ENCODE data around the gene PABPN1. TPM values are rescaled to one million over a fixed set of nuclear protein-coding genes. Genes with fewer than 3 reads are reported as not detected.

The PABPN1 gene
- total and polyA plus RNA-seq, 2 of the 13 experiments (the other 11 are each of a cell fraction or from before 2014, with no cell fraction given): 233 to 524 TPM

DNA sequence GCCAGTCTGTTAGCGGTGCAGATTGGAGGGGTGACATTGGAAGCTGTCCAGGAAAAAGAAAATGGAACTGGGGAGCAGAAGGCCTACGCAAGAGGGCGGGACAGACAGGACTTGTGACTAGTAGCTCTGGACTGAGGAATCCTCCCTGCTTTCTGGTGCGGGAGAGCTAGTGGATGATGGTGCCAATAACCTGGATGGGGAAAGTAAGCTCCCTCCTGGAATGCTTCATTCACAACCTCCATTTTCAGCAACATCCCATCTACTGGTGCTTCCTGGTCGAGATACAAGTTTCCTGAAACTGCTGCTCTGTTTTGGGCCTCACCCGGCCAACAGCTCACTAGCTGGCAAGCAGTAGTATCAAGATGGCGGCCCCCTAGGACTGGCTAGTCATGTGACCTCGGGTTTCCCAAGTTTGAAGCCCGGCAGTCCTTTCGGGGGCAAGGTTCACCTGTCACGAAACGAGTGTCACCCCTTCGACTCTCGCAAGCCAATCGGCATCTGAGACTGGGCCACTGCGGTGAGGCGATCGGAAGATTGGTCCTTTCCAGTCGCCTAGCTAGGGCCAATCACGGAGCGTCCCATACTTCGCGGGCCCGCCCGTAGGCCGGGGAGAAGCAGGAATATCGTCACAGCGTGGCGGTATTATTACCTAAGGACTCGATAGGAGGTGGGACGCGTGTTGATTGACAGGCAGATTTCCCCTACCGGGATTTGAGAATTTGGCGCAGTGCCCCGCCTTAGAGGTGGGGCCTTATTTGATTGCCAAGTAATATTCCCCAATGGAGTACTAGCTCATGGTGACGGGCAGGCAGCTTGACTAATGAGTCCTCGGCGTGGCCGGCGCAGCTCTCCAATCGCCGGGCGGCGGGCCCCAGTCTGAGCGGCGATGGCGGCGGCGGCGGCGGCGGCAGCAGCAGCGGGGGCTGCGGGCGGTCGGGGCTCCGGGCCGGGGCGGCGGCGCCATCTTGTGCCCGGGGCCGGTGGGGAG lies at the start of gene PABPN1 (continued):
- TF ChIP-seq ZNF136 (CRISPR knock-in tag; IDR thresholded peaks at IDR 0.05; ENCODE audit: low read depth) (peak; percentile 100), MIXL1 (CRISPR knock-in tag; IDR thresholded peaks at IDR 0.05) (peak; percentile 94), EED (CRISPR knock-in tag; IDR thresholded peaks at IDR 0.05) (peak; percentile 83; the same call in 1 of the 2 replicates), ZNF614 (CRISPR knock-in tag; IDR thresholded peaks at IDR 0.05; ENCODE audit: borderline replicate concordance) (peak; percentile 99), ZNF607 (CRISPR knock-in tag; IDR thresholded peaks at IDR 0.05; ENCODE audit: borderline replicate concordance) (no peak; the same call in none of the 2 replicates), ISL2 (CRISPR knock-in tag; IDR thresholded peaks at IDR 0.05) (peak; percentile 91), ZNF577 (CRISPR knock-in tag; IDR thresholded peaks at IDR 0.05; ENCODE audit: borderline replicate concordance, low read depth) (no peak; the same call in 1 of the 2 replicates), ZNF782 (CRISPR knock-in tag; IDR thresholded peaks at IDR 0.05; ENCODE audit: borderline replicate concordance) (peak; percentile 62; the same call in 1 of the 2 replicates), MAZ (IDR thresholded peaks at IDR 0.05; ENCODE audit: borderline replicate concordance, low read depth, low read length) (peak; percentile 72), MAZ (CRISPR knock-in tag; IDR thresholded peaks at IDR 0.05; ENCODE audit: low read depth) (peak; percentile 93), FLYWCH1 (CRISPR knock-in tag; IDR thresholded peaks at IDR 0.05) (0 out of 2 replicates have a peak, but pooled peaks have one; percentile 24), NBN (conservative IDR thresholded peaks at IDR 0.05) (no peak), ADNP (CRISPR knock-in tag; IDR thresholded peaks at IDR 0.05) (no peak), GABPB1 (CRISPR knock-in tag; IDR thresholded peaks at IDR 0.05) (peak; percentile 92), PHF5A (CRISPR knock-in tag; IDR thresholded peaks at IDR 0.05; ENCODE audit: low read depth, unreplicated experiment) (peak; percentile 82), ZBTB20 (CRISPR knock-in tag; IDR thresholded peaks at IDR 0.05; ENCODE audit: borderline replicate concordance, low read depth) (peak; percentile 92; the same call in 1 of the 2 replicates)
- TF ChIP-seq, protein P1, sequence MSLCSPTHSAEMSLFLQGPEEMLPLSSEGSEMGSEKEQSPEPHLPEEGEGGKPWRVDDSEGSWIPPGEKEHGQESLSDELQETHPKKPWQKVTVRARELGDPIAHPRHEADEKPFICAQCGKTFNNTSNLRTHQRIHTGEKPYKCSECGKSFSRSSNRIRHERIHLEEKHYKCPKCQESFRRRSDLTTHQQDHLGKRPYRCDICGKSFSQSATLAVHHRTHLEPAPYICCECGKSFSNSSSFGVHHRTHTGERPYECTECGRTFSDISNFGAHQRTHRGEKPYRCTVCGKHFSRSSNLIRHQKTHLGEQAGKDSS (CRISPR knock-in tag; IDR thresholded peaks at IDR 0.05; ENCODE audit: borderline replicate concordance, low read depth): peak; percentile 95
- TF ChIP-seq, protein P2, sequence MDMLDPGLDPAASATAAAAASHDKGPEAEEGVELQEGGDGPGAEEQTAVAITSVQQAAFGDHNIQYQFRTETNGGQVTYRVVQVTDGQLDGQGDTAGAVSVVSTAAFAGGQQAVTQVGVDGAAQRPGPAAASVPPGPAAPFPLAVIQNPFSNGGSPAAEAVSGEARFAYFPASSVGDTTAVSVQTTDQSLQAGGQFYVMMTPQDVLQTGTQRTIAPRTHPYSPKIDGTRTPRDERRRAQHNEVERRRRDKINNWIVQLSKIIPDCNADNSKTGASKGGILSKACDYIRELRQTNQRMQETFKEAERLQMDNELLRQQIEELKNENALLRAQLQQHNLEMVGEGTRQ (IDR thresholded peaks at IDR 0.05; ENCODE audit: low read depth, low read length): peak; percentile 92
- TF ChIP-seq, protein P2 (CRISPR knock-in tag; IDR thresholded peaks at IDR 0.05; ENCODE audit: borderline replicate concordance): peak; percentile 99
- TF ChIP-seq, protein P3, sequence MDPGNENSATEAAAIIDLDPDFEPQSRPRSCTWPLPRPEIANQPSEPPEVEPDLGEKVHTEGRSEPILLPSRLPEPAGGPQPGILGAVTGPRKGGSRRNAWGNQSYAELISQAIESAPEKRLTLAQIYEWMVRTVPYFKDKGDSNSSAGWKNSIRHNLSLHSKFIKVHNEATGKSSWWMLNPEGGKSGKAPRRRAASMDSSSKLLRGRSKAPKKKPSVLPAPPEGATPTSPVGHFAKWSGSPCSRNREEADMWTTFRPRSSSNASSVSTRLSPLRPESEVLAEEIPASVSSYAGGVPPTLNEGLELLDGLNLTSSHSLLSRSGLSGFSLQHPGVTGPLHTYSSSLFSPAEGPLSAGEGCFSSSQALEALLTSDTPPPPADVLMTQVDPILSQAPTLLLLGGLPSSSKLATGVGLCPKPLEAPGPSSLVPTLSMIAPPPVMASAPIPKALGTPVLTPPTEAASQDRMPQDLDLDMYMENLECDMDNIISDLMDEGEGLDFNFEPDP (CRISPR knock-in tag; conservative IDR thresholded peaks at IDR 0.05): no peak
- TF ChIP-seq, protein P4, sequence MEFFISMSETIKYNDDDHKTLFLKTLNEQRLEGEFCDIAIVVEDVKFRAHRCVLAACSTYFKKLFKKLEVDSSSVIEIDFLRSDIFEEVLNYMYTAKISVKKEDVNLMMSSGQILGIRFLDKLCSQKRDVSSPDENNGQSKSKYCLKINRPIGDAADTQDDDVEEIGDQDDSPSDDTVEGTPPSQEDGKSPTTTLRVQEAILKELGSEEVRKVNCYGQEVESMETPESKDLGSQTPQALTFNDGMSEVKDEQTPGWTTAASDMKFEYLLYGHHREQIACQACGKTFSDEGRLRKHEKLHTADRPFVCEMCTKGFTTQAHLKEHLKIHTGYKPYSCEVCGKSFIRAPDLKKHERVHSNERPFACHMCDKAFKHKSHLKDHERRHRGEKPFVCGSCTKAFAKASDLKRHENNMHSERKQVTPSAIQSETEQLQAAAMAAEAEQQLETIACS (CRISPR knock-in tag; IDR thresholded peaks at IDR 0.05): peak; percentile 70
- TF ChIP-seq, protein P5, sequence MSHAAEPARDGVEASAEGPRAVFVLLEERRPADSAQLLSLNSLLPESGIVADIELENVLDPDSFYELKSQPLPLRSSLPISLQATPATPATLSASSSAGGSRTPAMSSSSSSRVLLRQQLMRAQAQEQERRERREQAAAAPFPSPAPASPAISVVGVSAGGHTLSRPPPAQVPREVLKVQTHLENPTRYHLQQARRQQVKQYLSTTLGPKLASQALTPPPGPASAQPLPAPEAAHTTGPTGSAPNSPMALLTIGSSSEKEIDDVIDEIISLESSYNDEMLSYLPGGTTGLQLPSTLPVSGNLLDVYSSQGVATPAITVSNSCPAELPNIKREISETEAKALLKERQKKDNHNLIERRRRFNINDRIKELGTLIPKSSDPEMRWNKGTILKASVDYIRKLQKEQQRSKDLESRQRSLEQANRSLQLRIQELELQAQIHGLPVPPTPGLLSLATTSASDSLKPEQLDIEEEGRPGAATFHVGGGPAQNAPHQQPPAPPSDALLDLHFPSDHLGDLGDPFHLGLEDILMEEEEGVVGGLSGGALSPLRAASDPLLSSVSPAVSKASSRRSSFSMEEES (CRISPR knock-in tag; IDR thresholded peaks at IDR 0.05): peak; percentile 99
